HCT116 (cell line): ENCODE results near the gene BST1.

Experiments
- CTCF ChIP-seq, 3 experiments: fragments of 200-600 bp in 1 of 3; sonication (generic) in 1 of 3; IDR thresholded peaks in 2 of 3; conservative IDR thresholded peaks in 1 of 3; 2 replicates each; pipeline ENCODE4 v1.5.1; 2012 to 2017; ENCODE audit warnings: low read depth in 2 of 3, low read length in 2 of 3, antibody characterized with exemption in 1 of 3, borderline replicate concordance in 1 of 3, control low read depth in 1 of 3, mild to moderate bottlenecking in 1 of 3, mixed read lengths in 1 of 3, mixed run types in 1 of 3, moderate library complexity in 1 of 3; ENCODE audit not compliant: insufficient read depth in 1 of 3
- EZH2 ChIP-seq: fragments of 200-600 bp; sonication (generic); IDR thresholded peaks from 2 replicates; pipeline ENCODE4 v1.6.1; 2017; ENCODE audit warnings: antibody characterized with exemption, mixed run types
- MAX ChIP-seq: IDR thresholded peaks from 2 replicates; pipeline ENCODE4 v1.6.1; 2012
- POLR2A ChIP-seq: IDR thresholded peaks from 2 replicates; pipeline ENCODE4 v1.7.0; 2011; ENCODE audit warnings: borderline replicate concordance; ENCODE audit not compliant: insufficient read depth, insufficient read length; ENCODE audit errors: extremely low read depth
- YY1 ChIP-seq: IDR thresholded peaks from 2 replicates; pipeline ENCODE4 v1.6.1; 2011; ENCODE audit warnings: low read length, low read depth, moderate library complexity, mild to moderate bottlenecking; ENCODE audit not compliant: insufficient replicate concordance; ENCODE audit errors: extremely low read depth
- ZFX ChIP-seq: fragments of 450-650 bp; IDR thresholded peaks from 2 replicates; pipeline ENCODE4 v1.6.1; 2017
- TF ChIP-seq, protein P1 (sequence below): IDR thresholded peaks from 2 replicates; pipeline ENCODE4 v1.6.1; 2012

DNA sequence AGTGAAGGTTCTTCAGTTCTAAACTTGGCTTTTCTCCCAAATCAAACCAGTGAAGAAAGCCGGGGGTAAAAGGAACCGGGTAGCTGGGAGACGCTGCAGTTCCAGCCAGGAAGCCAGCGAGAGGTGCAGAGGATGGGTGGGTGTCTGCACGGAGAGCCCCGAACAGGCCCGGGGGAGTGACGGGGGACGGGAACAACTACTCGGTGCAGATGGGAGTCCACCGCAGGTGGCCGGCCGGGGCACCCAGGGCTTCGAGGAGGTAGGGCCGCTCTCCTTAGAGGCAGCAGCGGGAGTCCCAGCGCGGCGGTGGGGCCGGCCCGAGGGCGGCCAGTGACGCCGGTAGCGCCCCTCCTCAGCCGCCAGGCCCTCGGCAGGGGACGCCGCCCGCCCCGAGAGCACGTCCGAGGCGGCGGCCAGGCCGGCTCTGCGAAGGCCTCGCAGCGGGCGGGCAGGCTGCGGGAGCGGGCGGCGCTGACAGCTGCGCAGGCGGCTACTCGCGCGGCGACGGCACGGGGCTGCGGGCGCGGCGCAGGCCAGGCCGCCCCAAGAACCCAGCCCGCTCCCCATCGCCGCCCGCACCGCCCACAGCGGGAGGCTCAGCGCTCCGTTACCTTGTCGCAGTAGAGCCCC is 48.2 kb upstream of the BST1 start:
- TF ChIP-seq MAX (no peak), POLR2A (no peak), CTCF (IDR thresholded peaks at IDR 0.05 in 2 of 3, conservative IDR thresholded peaks at IDR 0.05 in 1 of 3; ENCODE audit: borderline replicate concordance in 1 of 3, insufficient read depth in 1 of 3, low read depth in 2 of 3, low read length in 2 of 3) (no peak), EZH2 (no peak), YY1 (no peak), ZFX (peak; percentile 99)
- TF ChIP-seq, protein P1, sequence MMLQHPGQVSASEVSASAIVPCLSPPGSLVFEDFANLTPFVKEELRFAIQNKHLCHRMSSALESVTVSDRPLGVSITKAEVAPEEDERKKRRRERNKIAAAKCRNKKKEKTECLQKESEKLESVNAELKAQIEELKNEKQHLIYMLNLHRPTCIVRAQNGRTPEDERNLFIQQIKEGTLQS = no peak
